Smooth muscle cell (in vitro differentiated cells): ENCODE data around the gene RGS8. TPM values are rescaled to one million over a fixed set of nuclear protein-coding genes. Genes with fewer than 3 reads are reported as not detected.

Source experiments
- DNase-seq: peaks from one replicate; lab custom pipeline; 2025; ENCODE audit not compliant: unreplicated experiment; lab: John Stamatoyannopoulos, UW
- H2AFZ ChIP-seq: fragments of 200-600 bp; sonication (generic); 2 replicates; pipeline ENCODE4 v1.6.0; 2016; ENCODE audit warnings: antibody characterized with exemption, low read depth, mild to moderate bottlenecking
- H3F3A ChIP-seq: fragments of 200-600 bp; sonication (generic); 2 replicates; pipeline ENCODE4 v1.6.0; 2017; ENCODE audit warnings: antibody characterized with exemption, low read depth
- H3K27ac ChIP-seq: fragments of 200-600 bp; sonication (generic); 2 replicates; pipeline ENCODE4 v1.5.1; 2016; ENCODE audit warnings: low read depth, mild to moderate bottlenecking
- H3K27me3 ChIP-seq: fragments of 200-600 bp; sonication (generic); 2 replicates; pipeline ENCODE4 v1.6.1; 2016; ENCODE audit warnings: low read depth, mild to moderate bottlenecking
- H3K36me3 ChIP-seq: fragments of 200-600 bp; sonication (generic); 2 replicates; pipeline ENCODE4 v1.5.1; 2016; ENCODE audit warnings: low read depth
- H3K4me1 ChIP-seq: fragments of 200-600 bp; sonication (generic); 2 replicates; pipeline ENCODE4 v1.5.1; 2016; ENCODE audit warnings: low read depth
- H3K4me2 ChIP-seq: fragments of 200-600 bp; sonication (generic); 2 replicates; pipeline ENCODE4 v1.6.0; 2016; ENCODE audit warnings: mild to moderate bottlenecking
- H3K4me3 ChIP-seq: fragments of 200-600 bp; sonication (generic); 2 replicates; pipeline ENCODE4 v1.5.1; 2016; ENCODE audit warnings: mild to moderate bottlenecking
- H3K79me2 ChIP-seq: fragments of 200-600 bp; sonication (generic); 2 replicates; pipeline ENCODE4 v1.6.0; 2016; ENCODE audit warnings: low read depth, mild to moderate bottlenecking
- H3K9ac ChIP-seq: fragments of 200-600 bp; sonication (generic); 2 replicates; pipeline ENCODE4 v1.6.0; 2016; ENCODE audit warnings: low read depth
- H3K9me3 ChIP-seq: fragments of 200-600 bp; sonication (generic); replicated peaks from 2 replicates; pipeline ENCODE4 v1.5.1; 2016; ENCODE audit warnings: low read depth
- H4K20me1 ChIP-seq: fragments of 200-600 bp; sonication (generic); 2 replicates; pipeline ENCODE4 v1.6.0; 2016; ENCODE audit warnings: low read depth
- CTCF ChIP-seq: fragments of 200-600 bp; sonication (generic); IDR thresholded peaks from 2 replicates; pipeline ENCODE4 v1.5.1; 2017; ENCODE audit warnings: borderline replicate concordance, mild to moderate bottlenecking, antibody characterized with exemption; ENCODE audit not compliant: insufficient read depth, poor library complexity, severe bottlenecking
- WGBS: methylation state at CpG from one replicate; pipeline ENCODE4 v1.1.7; 2016; ENCODE audit warnings: low lambda C conversion rate; 5-methylcytosine and 5-hydroxymethylcytosine counted together
- polyA plus RNA-seq: library from polyadenylated mRNA; unstranded; fragments of >200 nt; fragmentation: Nextera tagmentation; extraction: Ambion mirVana; gene quantifications from 2 replicates; pipeline ENCODE4 v1.2.1, GENCODE V29; 2016
- total RNA-seq: library from RNA; depleted of rRNA; stranded (reverse); fragments of >200 nt; gene quantifications from 2 replicates; pipeline ENCODE4 v1.2.3, GENCODE V29; 2014

The RGS8 gene
- total and polyA plus RNA-seq, 2 experiments from 2014 or later: not detected

GRCh38 chr1:182715531-182715930 is 31.1 kb upstream of the RGS8 start:
- 40% methylated on average over 2 of the region's 2 CpGs for WGBS
- no peak for TF ChIP-seq CTCF
- no peak overlapping the region for H3K9ac ChIP-seq
- no peak overlapping the region for H2AFZ ChIP-seq
- no peaks in the 10 kb centered on the region for H3K27me3 ChIP-seq
- H3K4me2 ChIP-seq: no peak overlapping the region
- DNase-seq: no peak
- no peaks in the 10 kb centered on the region for H3K36me3 ChIP-seq
- H3K27ac ChIP-seq: no peak overlapping the region
- no peaks in the 10 kb centered on the region for H3F3A ChIP-seq
- H3K9me3 ChIP-seq: no peaks in the 10 kb centered on the region
- no peak overlapping the region for H3K4me3 ChIP-seq
- no peaks in the 10 kb centered on the region for H3K4me1 ChIP-seq
- no peaks in the 10 kb centered on the region for H3K79me2 ChIP-seq
- H4K20me1 ChIP-seq: no peaks in the 10 kb centered on the region

GRCh38 chr1:182714546-182714945 is 30.2 kb upstream of the RGS8 start:
- no peak overlapping the region for H3K4me3 ChIP-seq
- DNase-seq: no peak
- H3F3A ChIP-seq: no peaks in the 10 kb centered on the region
- H3K79me2 ChIP-seq: no peaks in the 10 kb centered on the region
- no peak overlapping the region for H3K27ac ChIP-seq
- no peak overlapping the region for H3K9ac ChIP-seq
- H4K20me1 ChIP-seq: no peaks in the 10 kb centered on the region
- no peak overlapping the region for H2AFZ ChIP-seq
- 95% methylated on average over 2 of the region's 2 CpGs for WGBS
- no peak for TF ChIP-seq CTCF
- no peaks in the 10 kb centered on the region for H3K27me3 ChIP-seq
- H3K36me3 ChIP-seq: no peaks in the 10 kb centered on the region
- H3K4me1 ChIP-seq: no peaks in the 10 kb centered on the region
- H3K4me2 ChIP-seq: no peak overlapping the region
- no peaks in the 10 kb centered on the region for H3K9me3 ChIP-seq

GRCh38 chr1:182713939-182714338 is 29.6 kb upstream of the RGS8 start:
- H3K4me1 ChIP-seq: no peaks in the 10 kb centered on the region
- H3K36me3 ChIP-seq: no peaks in the 10 kb centered on the region
- no peaks in the 10 kb centered on the region for H3K27me3 ChIP-seq
- H2AFZ ChIP-seq: no peak overlapping the region
- TF ChIP-seq CTCF: no peak
- H3K27ac ChIP-seq: no peak overlapping the region
- H3K79me2 ChIP-seq: no peaks in the 10 kb centered on the region
- WGBS: 89% methylated on average over 3 of the region's 3 CpGs
- no peak overlapping the region for H3K4me2 ChIP-seq
- H3K4me3 ChIP-seq: no peak overlapping the region
- DNase-seq: no peak
- H3K9ac ChIP-seq: no peak overlapping the region
- no peaks in the 10 kb centered on the region for H3F3A ChIP-seq
- no peaks in the 10 kb centered on the region for H4K20me1 ChIP-seq
- no peaks in the 10 kb centered on the region for H3K9me3 ChIP-seq

- Histone ChIP-seq H3F3A (no peaks in the 10 kb centered on the region), H3K4me2 (no peak overlapping the region), H3K4me3 (no peak overlapping the region), H3K36me3 (no peaks in the 10 kb centered on the region), H3K9me3 (no peaks in the 10 kb centered on the region), H2AFZ (no peak overlapping the region), H3K4me1 (no peaks in the 10 kb centered on the region), H3K79me2 (no peaks in the 10 kb centered on the region), H3K9ac (no peak overlapping the region), H4K20me1 (no peaks in the 10 kb centered on the region), H3K27me3 (no peaks in the 10 kb centered on the region), H3K27ac (no peak overlapping the region)
- DNase-seq: no peak
- TF ChIP-seq CTCF: no peak
- 99% methylated on average over 3 of the region's 3 CpGs for WGBS
Measured at GRCh38 chr1:182713492-182713891, 29.1 kb upstream of the RGS8 start.
